ENCODE results near the gene LDLRAP1.
"Not testable (repeated sequence)": the region's sequence is repeated elsewhere in the genome, so short reads cannot be mapped to it uniquely, and the experiment has no call there.

The LDLRAP1 gene

DNA sequence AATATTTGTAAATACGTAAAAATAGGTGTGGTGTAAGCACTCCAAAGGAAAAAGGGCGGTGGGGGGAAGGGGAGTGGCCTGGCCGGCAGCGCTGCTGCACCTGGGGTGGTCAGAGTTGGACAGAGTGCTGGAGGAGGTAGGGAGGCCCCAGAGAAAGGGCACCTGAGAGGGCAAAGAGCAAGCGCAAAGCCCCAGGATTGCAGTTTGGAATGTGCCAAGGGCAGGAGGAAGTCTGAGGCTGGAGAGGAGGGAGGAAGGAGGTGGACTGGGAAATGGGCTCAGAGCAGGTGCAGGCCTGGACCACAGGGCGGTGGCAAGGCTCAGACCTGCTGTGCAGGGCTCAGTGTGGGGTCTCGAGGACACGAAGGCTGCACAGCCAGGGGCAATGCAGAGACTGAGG lies 30.6 kb downstream of the LDLRAP1 start:
- Histone ChIP-seq H3K9ac (ENCODE audit: low read depth, low read length) (no peak overlapping the region), H3K4me3 (ENCODE audit: low read length) (no peak overlapping the region), H3K4me1 (ENCODE audit: control insufficient read depth, insufficient read depth, low read length) (peaks cover 14% of the 10 kb centered on the region), H3K4me2 (ENCODE audit: low read length) (no peak overlapping the region), H3K9me3 (replicated peaks; ENCODE audit: low read length) (no peaks in the 10 kb centered on the region), H3K27me3 (ENCODE audit: control insufficient read depth, insufficient read depth, low read length) (peaks cover 5% of the 10 kb centered on the region), H3K36me3 (ENCODE audit: insufficient read depth, low read length) (no peaks in the 10 kb centered on the region)

DNA sequence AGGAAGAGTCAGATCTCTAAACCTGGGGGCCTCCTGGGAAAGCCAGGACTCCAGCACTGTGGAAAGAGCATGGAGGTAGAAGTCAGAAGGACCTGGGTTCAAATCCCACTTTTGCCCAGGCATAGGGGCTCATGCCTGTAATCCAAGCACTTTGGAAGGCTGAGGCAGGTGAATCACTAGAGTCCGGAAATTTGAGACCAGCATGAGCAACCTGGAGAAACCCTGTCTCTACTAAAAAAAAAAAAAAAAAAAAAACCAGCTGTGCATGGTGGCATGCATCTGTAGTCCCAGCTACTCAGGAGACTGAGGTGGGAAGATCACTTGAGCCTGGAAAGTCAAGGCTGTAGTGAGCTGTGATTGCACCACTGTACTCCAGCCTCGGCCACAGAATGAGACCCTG lies 31.8 kb downstream of the LDLRAP1 start:
- Histone ChIP-seq H3K9ac (ENCODE audit: low read depth, low read length) (no peak overlapping the region), H3K4me2 (ENCODE audit: low read length) (no peak overlapping the region), H3K4me1 (ENCODE audit: control insufficient read depth, insufficient read depth, low read length) (peaks cover 1% of the 10 kb centered on the region), H3K27me3 (ENCODE audit: control insufficient read depth, insufficient read depth, low read length) (peaks cover 8% of the 10 kb centered on the region), H3K36me3 (ENCODE audit: insufficient read depth, low read length) (no peaks in the 10 kb centered on the region), H3K9me3 (replicated peaks; ENCODE audit: low read length) (no peaks in the 10 kb centered on the region), H3K4me3 (ENCODE audit: low read length) (no peak overlapping the region)

DNA sequence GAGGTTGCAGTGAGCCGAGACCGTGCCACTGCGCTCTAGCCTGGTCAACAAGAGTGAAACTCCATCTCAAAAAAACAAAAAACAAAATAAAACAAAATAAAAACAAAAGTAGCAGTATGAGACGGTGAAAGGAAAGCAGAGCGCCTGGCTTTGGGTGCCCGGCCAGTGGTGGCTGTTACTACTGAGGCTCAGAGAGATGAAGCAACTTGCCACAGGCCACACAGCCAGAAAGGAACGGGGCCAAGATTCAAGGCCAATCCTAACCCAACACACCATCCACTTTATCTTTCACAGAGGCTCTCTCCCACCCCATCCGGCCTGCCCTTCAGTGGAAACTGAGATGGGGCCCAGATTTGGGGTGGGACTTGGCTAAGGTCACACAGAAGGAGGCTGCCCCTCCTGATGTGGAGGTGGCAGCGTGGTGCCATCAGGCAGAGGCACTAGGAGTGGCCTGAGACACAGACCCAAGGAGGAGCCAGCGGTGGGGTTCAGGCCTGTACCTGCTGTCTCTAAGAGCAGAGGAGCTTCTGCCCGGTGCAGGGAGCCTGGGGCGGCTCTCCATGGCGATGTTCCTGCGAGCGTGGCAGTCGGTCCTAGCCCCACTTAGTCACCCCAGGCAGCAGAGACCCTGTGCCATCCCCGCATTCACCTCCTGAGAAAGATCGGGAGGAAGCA lies 33.2 kb downstream of the LDLRAP1 start:
- Histone ChIP-seq H3K9me3 (replicated peaks; ENCODE audit: low read length) (no peaks in the 10 kb centered on the region), H3K4me1 (ENCODE audit: control insufficient read depth, insufficient read depth, low read length) (no peaks in the 10 kb centered on the region), H3K4me2 (ENCODE audit: low read length) (no peak overlapping the region), H3K36me3 (ENCODE audit: insufficient read depth, low read length) (no peaks in the 10 kb centered on the region), H3K27me3 (ENCODE audit: control insufficient read depth, insufficient read depth, low read length) (peaks cover 17% of the 10 kb centered on the region), H3K4me3 (ENCODE audit: low read length) (no peak overlapping the region), H3K9ac (ENCODE audit: low read depth, low read length) (no peak overlapping the region)

DNA sequence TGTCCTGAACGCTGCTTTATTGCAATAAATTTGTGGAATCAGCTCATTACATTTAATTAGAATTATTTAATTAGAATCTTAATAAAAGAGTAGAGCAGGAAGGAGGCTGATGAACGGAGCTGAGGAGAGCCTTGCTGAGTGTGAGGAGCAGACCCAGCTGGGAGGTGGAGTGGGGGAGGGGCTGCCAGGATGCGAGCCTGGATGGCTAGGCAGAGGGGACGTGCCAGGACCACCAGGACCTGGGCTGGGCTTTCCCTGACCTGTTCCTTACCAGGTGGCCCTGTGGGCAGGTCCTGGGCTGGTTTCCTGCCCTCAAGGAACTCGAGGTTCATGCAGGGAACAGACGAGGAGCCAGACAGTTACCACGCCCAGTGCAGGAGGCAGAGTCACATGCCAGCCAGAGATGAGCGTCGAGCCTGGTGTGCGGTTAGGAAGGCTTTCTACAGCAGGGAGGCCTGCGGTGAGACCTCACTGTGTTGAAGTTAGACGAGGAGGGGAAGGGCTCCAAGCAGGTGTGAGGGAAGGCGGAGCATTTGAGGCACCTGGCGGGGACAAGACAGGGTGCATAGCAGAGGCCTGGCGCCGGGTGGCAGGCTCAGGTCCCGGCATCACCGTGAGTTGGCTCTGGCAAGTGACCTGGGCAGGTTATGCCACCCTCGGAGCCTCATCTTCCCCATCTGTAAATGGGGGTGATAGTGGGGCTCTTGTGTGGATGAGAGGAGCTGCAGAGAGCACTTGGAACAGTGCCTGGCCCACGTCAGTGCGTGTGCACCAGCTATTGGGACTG lies 33.9 kb downstream of the LDLRAP1 start:
- Histone ChIP-seq H3K36me3 (ENCODE audit: insufficient read depth, low read length) (no peaks in the 10 kb centered on the region), H3K9ac (ENCODE audit: low read depth, low read length) (no peak overlapping the region), H3K4me3 (ENCODE audit: low read length) (no peak overlapping the region), H3K4me2 (ENCODE audit: low read length) (no peak overlapping the region), H3K4me1 (ENCODE audit: control insufficient read depth, insufficient read depth, low read length) (no peaks in the 10 kb centered on the region), H3K27me3 (ENCODE audit: control insufficient read depth, insufficient read depth, low read length) (peaks cover 17% of the 10 kb centered on the region), H3K9me3 (replicated peaks; ENCODE audit: low read length) (no peaks in the 10 kb centered on the region)

DNA sequence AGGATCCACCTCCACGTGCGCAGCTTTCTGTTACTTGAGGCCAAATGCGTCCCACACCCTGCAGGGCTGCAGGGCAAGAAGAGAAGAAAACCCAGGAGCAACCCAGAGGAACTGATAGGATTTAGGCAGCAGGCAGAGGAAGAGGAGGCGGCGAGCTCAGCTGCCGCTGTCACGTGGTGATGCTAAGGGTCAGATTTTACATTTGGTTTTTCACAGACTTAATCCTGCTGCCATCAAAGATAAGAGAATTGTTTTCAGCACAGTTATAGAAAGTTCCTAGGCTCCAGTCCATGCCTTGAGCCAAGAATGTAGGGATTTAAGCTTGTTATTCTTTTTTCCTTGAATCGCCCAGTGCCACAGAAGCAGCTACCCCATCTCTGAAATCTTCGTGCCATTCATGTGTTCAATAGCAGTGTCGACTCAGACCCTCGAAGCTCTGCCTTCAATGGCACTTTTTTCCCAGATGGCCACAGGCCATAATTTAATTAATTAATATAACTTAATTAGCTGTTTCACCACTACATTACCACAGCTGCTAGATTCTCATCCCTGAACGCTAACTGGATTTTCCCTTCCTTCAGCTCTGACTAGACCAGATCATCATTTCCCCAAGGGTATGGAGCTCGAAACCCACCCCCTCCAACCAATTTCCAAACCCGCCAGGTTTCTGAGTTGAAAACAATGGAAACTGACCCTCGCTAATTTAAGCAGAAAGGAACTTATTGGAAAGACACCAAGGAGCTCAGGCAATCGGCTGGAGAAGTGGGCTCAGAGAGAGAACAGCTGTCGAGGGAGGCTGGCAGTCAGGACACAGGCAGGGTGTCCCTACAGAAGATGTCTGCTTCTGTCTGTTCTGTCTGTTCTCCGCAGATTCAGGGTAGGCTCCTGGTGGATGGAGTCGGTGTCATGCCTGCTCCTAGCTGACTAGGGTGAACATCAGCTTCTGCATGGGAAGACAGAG lies 36.2 kb downstream of the LDLRAP1 start:
- Histone ChIP-seq H3K9me3 (replicated peaks; ENCODE audit: low read length) (no peaks in the 10 kb centered on the region), H3K4me1 (ENCODE audit: control insufficient read depth, insufficient read depth, low read length) (no peaks in the 10 kb centered on the region), H3K4me2 (ENCODE audit: low read length) (no peak overlapping the region), H3K4me3 (ENCODE audit: low read length) (no peak overlapping the region), H3K36me3 (ENCODE audit: insufficient read depth, low read length) (no peaks in the 10 kb centered on the region), H3K9ac (ENCODE audit: low read depth, low read length) (no peak overlapping the region), H3K27me3 (ENCODE audit: control insufficient read depth, insufficient read depth, low read length) (peaks cover 11% of the 10 kb centered on the region)

DNA sequence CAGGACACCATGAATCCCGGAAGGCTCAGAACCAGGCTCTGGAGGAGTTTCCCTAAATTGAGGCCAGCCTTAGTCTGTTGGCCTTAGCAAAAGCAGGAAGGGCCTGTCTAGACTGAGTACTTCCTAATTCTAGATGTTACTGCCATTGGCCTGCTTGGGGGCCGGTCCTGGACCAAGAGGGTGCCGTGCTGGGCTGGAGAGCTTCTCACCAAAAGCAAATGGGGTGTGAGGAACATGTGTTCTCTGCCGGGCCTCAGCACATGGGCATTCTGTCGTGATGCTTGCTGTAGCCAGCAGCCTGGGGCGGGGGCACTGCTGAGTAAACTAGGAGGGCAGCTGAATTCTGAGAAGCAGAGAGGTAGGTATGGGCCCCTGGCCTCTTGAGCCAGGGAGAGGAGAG lies 37.5 kb downstream of the LDLRAP1 start:
- H3K9ac ChIP-seq (ENCODE audit: low read depth, low read length), result no peak overlapping the region
- H3K9me3 ChIP-seq (replicated peaks; ENCODE audit: low read length), result no peaks in the 10 kb centered on the region
- no peak overlapping the region for H3K4me2 ChIP-seq (ENCODE audit: low read length)

DNA sequence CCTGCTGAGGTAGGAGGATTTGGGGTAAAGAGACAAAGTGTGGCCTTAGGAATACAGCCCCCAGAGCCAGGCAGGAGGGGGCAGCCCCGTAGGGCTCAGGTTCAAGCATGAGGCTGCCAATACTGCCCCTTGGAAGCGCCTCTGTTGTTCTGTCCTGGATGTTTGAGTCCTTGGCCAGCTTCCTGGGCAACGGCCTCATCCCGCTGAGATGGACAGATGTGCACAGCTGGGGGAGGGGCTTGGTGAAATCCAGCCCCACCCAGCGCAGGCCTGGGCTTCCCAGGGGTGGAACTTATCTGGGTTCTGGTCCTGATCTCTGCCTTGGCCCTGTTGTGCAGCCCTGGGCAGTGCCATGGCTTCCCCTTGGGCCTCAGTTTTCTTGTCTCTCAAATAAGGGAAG lies 38.4 kb downstream of the LDLRAP1 start:
- Histone ChIP-seq H3K4me3 (ENCODE audit: low read length) (no peak overlapping the region), H3K9me3 (replicated peaks; ENCODE audit: low read length) (no peaks in the 10 kb centered on the region), H3K4me1 (ENCODE audit: control insufficient read depth, insufficient read depth, low read length) (no peaks in the 10 kb centered on the region), H3K36me3 (ENCODE audit: insufficient read depth, low read length) (no peaks in the 10 kb centered on the region), H3K9ac (ENCODE audit: low read depth, low read length) (no peak overlapping the region), H3K4me2 (ENCODE audit: low read length) (no peak overlapping the region), H3K27me3 (ENCODE audit: control insufficient read depth, insufficient read depth, low read length) (peaks cover 11% of the 10 kb centered on the region)

More for the DNA sequence above, 37.5 kb downstream of the LDLRAP1 start:
- Histone ChIP-seq H3K27me3 (ENCODE audit: control insufficient read depth, insufficient read depth, low read length) (peaks cover 11% of the 10 kb centered on the region), H3K4me1 (ENCODE audit: control insufficient read depth, insufficient read depth, low read length) (no peaks in the 10 kb centered on the region), H3K36me3 (ENCODE audit: insufficient read depth, low read length) (no peaks in the 10 kb centered on the region), H3K4me3 (ENCODE audit: low read length) (no peak overlapping the region)

DNA sequence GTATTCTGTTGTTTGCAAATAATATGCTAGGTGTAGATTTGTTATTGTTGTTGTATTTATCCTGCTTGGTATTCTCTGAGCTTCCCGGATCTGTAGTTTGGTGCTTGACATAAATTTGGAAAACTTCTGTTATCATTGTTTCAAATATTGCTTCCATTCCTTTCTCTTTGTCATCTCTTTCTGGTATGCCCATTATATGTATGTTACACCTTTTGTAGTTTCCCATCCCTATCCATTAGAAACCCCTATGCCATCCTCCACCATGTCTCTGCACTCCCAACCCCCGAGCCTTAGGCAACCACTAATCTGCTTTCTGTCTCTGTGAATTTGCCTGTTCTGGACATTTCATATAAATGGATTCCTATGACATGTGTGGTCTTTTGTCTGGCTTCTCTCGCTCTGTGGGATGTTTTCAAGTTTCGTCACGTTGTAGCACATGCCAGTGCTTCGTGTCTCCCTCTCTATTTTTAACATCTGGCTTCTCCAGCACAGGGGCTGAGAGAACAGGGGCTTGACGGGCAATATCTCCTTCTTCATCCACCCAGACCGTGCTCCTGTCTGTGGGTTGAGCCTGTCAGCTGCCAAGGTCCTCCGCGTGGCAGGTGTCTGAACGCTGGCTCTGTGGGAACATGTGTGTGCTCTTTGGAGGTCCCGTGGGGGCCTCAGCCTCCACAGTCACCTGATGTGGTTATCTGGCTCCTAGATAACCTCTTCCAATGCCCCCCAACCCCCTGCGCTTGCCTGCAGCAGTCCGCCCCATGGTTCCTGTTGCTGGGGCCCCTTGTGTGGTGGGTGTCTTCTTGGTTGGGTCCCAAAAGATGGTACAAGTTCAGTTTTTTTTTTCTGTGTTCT lies 40.3 kb downstream of the LDLRAP1 start:
- Histone ChIP-seq H3K9ac (ENCODE audit: low read depth, low read length) (no peak overlapping the region), H3K4me3 (ENCODE audit: low read length) (no peak overlapping the region), H3K36me3 (ENCODE audit: insufficient read depth, low read length) (no peaks in the 10 kb centered on the region), H3K4me1 (ENCODE audit: control insufficient read depth, insufficient read depth, low read length) (no peaks in the 10 kb centered on the region), H3K27me3 (ENCODE audit: control insufficient read depth, insufficient read depth, low read length) (peaks cover 11% of the 10 kb centered on the region), H3K4me2 (ENCODE audit: low read length) (no peak overlapping the region), H3K9me3 (replicated peaks; ENCODE audit: low read length) (no peaks in the 10 kb centered on the region)

DNA sequence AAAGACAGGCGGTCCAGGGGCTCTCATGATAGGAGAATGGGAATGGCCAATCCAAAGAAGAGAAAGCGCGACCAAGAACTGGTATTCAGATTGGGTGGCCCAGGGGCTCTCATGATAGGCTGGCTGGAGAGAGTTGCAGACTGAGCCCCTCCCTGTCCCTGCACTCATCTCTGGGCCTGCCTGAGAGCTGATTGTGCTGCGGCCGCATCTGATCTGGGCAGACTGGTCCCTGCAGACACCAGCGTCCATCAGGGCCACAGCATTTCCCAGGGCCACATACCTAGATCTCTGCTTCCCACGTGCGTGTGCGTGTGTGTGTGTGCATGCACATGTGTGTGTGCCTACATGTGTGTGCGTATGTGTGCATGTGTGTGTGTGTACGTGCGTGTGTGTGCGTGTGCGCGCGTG lies 42.8 kb downstream of the LDLRAP1 start:
- Histone ChIP-seq H3K27me3 (ENCODE audit: control insufficient read depth, insufficient read depth, low read length) (peaks cover 4% of the 10 kb centered on the region), H3K4me2 (ENCODE audit: low read length) (no peak overlapping the region), H3K9me3 (replicated peaks; ENCODE audit: low read length) (no peaks in the 10 kb centered on the region), H3K9ac (ENCODE audit: low read depth, low read length) (no peak overlapping the region), H3K4me1 (ENCODE audit: control insufficient read depth, insufficient read depth, low read length) (no peaks in the 10 kb centered on the region), H3K36me3 (ENCODE audit: insufficient read depth, low read length) (no peaks in the 10 kb centered on the region), H3K4me3 (ENCODE audit: low read length) (no peak overlapping the region)

DNA sequence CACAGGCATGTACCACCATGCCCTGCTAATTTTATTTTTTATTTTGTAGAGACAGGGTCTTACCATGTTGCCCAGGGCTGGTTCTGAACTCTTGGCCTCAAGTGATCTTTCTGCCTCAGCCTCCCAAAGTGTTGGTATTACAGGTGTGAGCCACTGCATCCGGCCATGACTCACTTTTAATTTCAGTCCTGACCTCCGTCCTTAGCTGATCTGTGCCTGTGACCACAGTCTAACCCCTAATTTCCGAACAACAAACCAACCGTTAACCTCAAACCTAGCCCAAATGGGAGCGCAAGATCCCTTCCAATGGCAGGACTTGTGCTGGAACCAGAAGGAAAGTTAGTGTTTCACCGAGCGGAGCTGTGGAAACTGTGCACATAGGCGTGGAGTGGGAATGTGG lies 43.9 kb downstream of the LDLRAP1 start:
- no peaks in the 10 kb centered on the region for H3K36me3 ChIP-seq (ENCODE audit: insufficient read depth, low read length)

DNA sequence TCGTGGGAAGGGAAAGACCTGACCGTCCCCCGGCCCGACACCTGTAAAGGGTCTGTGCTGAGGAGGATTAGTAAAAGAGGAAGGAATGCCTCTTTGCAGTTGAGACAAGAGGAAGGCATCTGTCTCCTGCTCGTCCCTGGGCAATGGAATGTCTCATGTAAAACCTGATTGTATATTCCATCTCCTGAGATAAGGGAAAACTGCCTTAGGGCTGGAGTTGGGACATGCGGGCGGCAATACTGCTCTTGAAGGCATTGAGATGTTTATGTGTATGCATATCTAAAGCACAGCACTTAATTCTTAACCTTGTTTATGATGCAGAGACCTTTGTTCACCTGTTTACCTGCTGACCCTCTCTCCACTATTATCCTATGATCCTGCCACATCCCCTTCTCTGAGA lies 44.8 kb downstream of the LDLRAP1 start:
- not testable (repeated sequence) for H3K9ac ChIP-seq (ENCODE audit: low read depth, low read length); H3K4me1 ChIP-seq (ENCODE audit: control insufficient read depth, insufficient read depth, low read length); H3K36me3 ChIP-seq (ENCODE audit: insufficient read depth, low read length); H3K9me3 ChIP-seq (replicated peaks; ENCODE audit: low read length); H3K4me2 ChIP-seq (ENCODE audit: low read length); H3K4me3 ChIP-seq (ENCODE audit: low read length); H3K27me3 ChIP-seq (ENCODE audit: control insufficient read depth, insufficient read depth, low read length)

More for the DNA sequence above, 43.9 kb downstream of the LDLRAP1 start:
- no peak overlapping the region for H3K4me2 ChIP-seq (ENCODE audit: low read length)
- no peaks in the 10 kb centered on the region for H3K27me3 ChIP-seq (ENCODE audit: control insufficient read depth, insufficient read depth, low read length)
- no peak overlapping the region for H3K4me3 ChIP-seq (ENCODE audit: low read length)
- no peaks in the 10 kb centered on the region for H3K9me3 ChIP-seq (replicated peaks; ENCODE audit: low read length)
- no peaks in the 10 kb centered on the region for H3K4me1 ChIP-seq (ENCODE audit: control insufficient read depth, insufficient read depth, low read length)
- H3K9ac ChIP-seq (ENCODE audit: low read depth, low read length), result no peak overlapping the region

Measured in skeletal muscle satellite cell (primary cell).